Neuronal stem cell (in vitro differentiated cells): ENCODE data around the gene COQ9.

Experiments used
- DNase-seq: peaks from one replicate; pipeline ENCODE4 v3.0.0-alpha.2; 2013; ENCODE audit warnings: low spot score
- H2AFZ ChIP-seq: one replicate; pipeline ENCODE4 v1.6.1; 2013; ENCODE audit warnings: mild to moderate bottlenecking, low read length, inconsistent platforms
- H2AK5ac ChIP-seq: 2 replicates; pipeline ENCODE4 v1.6.1; 2013; ENCODE audit warnings: low read depth, mild to moderate bottlenecking, inconsistent platforms, low read length, moderate library complexity, mixed read lengths
- H2BK120ac ChIP-seq: 2 replicates; pipeline ENCODE4 v1.6.1; 2013; ENCODE audit warnings: low read depth, mild to moderate bottlenecking, inconsistent platforms, low read length, moderate library complexity, mixed read lengths
- H2BK12ac ChIP-seq: one replicate; pipeline ENCODE4 v1.6.1; 2013; ENCODE audit warnings: low read length, inconsistent platforms
- H2BK15ac ChIP-seq: 2 replicates; pipeline ENCODE4 v1.6.1; 2013; ENCODE audit warnings: mild to moderate bottlenecking, low read length, inconsistent platforms, mixed read lengths
- H2BK5ac ChIP-seq: one replicate; pipeline ENCODE4 v1.6.1; 2013; ENCODE audit warnings: inconsistent platforms, mild to moderate bottlenecking, low read length, moderate library complexity
- H3K14ac ChIP-seq: one replicate; pipeline ENCODE4 v1.6.1; 2013; ENCODE audit warnings: low read length, inconsistent platforms
- H3K18ac ChIP-seq: 2 replicates; pipeline ENCODE4 v1.6.1; 2013; ENCODE audit warnings: low read length, inconsistent platforms
- H3K23ac ChIP-seq: 2 replicates; pipeline ENCODE4 v1.6.1; 2013; ENCODE audit warnings: low read depth, mild to moderate bottlenecking, mixed read lengths, low read length, inconsistent platforms; ENCODE audit not compliant: poor library complexity
- H3K27ac ChIP-seq: replicated peaks from 3 replicates; pipeline ENCODE4 v1.5.1; 2013; ENCODE audit warnings: low read length, inconsistent platforms
- H3K27me3 ChIP-seq, 3 experiments: 2 replicates each; pipeline ENCODE4 v1.6.1; 2013; ENCODE audit warnings: low read length in 3 of 3, mild to moderate bottlenecking in 2 of 3, inconsistent platforms in 1 of 3, low read depth in 1 of 3, mixed read lengths in 1 of 3, moderate library complexity in 1 of 3; ENCODE audit not compliant: control insufficient read depth in 3 of 3, insufficient read depth in 3 of 3
- H3K36me3 ChIP-seq, 2 donors: replicated peaks in 1 of 2; 2 replicates each; pipeline ENCODE4 v1.6.1; 2013; ENCODE audit warnings: low read length in 2 of 2; ENCODE audit not compliant: control insufficient read depth in 2 of 2, insufficient read depth in 2 of 2
- H3K4ac ChIP-seq: 2 replicates; pipeline ENCODE4 v1.6.1; 2013; ENCODE audit warnings: inconsistent platforms, mild to moderate bottlenecking, low read length, moderate library complexity
- H3K4me1 ChIP-seq, 2 donors: 1 replicate in 1 of 2; 2 replicates in 1 of 2; pipeline ENCODE4 v1.6.1; 2013; ENCODE audit warnings: low read length in 2 of 2, low read depth in 1 of 2; ENCODE audit not compliant: control insufficient read depth in 2 of 2, insufficient read depth in 1 of 2
- H3K4me2 ChIP-seq: one replicate; pipeline ENCODE4 v1.6.1; 2013; ENCODE audit warnings: mild to moderate bottlenecking, low read length, inconsistent platforms; ENCODE audit not compliant: insufficient read depth, poor library complexity, severe bottlenecking
- H3K4me3 ChIP-seq, 2 donors: 2 replicates each; pipeline ENCODE4 v1.5.1; 2013; ENCODE audit warnings: low read length in 2 of 2, mild to moderate bottlenecking in 2 of 2, inconsistent platforms in 1 of 2, moderate library complexity in 1 of 2
- H3K79me1 ChIP-seq: one replicate; pipeline ENCODE4 v1.6.1; 2013; ENCODE audit warnings: low read depth, mild to moderate bottlenecking, inconsistent platforms, low read length, moderate library complexity
- H3K9ac ChIP-seq: one replicate; pipeline ENCODE4 v1.6.1; 2013; ENCODE audit warnings: mild to moderate bottlenecking, low read depth, low read length, inconsistent platforms; ENCODE audit not compliant: poor library complexity
- H3K9me3 ChIP-seq, 2 donors: replicated peaks in 1 of 2; 2 replicates each; pipeline versions ENCODE3 to v1.6.1; 2013; ENCODE audit warnings: low read length in 2 of 2, mild to moderate bottlenecking in 2 of 2, inconsistent platforms in 1 of 2, low read depth in 1 of 2, mixed read lengths in 1 of 2, moderate library complexity in 1 of 2; ENCODE audit not compliant: control insufficient read depth in 2 of 2, insufficient read depth in 1 of 2
- H4K8ac ChIP-seq: one replicate; pipeline ENCODE4 v1.6.1; 2013; ENCODE audit warnings: low read depth, mild to moderate bottlenecking, inconsistent platforms, low read length, moderate library complexity
- H4K91ac ChIP-seq: one replicate; pipeline ENCODE4 v1.6.1; 2013; ENCODE audit warnings: low read length, low read depth, mild to moderate bottlenecking, inconsistent platforms; ENCODE audit not compliant: poor library complexity
- WGBS, 2 donors: extraction: QIAGEN DNeasy Blood & Tissue Kit; methylation state at CpG; one replicate each; pipeline ENCODE4 v1.1.7; 2013; ENCODE audit warnings: missing lambda C conversion rate in 2 of 2, mixed read lengths in 1 of 2; ENCODE audit not compliant: insufficient read length in 2 of 2, insufficient replicate concordance in 1 of 2; ENCODE audit errors: extremely low coverage in 2 of 2; 5-methylcytosine and 5-hydroxymethylcytosine counted together

Gene COQ9

DNA sequence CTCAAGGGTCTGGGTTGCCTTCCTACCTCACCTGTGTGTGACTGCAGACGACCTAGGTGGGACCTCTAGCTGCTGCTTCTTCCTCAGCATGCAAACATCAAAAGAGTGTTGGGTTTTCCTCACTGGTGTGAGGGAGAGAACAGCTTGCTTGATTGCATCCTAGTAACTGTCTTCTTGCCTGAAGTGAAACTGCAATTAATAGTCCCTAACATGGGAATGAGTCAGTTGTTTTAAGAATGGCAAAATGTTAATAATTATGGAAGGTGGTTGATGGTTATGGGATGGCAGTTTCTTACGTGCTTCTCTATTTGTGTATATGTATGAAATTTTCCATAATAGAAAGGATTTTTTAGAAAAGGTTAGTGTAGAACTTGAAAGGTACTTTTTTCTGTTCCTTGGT, 21.1 kb downstream of the COQ9 start:
- H3K27me3 ChIP-seq = no peaks in the 10 kb centered on the region
- H3K36me3 ChIP-seq = peaks cover 55 to 95% of the 10 kb centered on the region in 2 donors
- H2BK120ac ChIP-seq = no peak overlapping the region

GRCh38 chr16:57469046-57469445, 21.8 kb downstream of the COQ9 start:
- Histone ChIP-seq H2BK15ac (no peak overlapping the region), H3K36me3 (peaks cover 61 to 97% of the 10 kb centered on the region in 2 donors), H3K4me1 (no peaks in the 10 kb centered on the region), H3K4ac (no peak overlapping the region), H4K91ac (no peak overlapping the region), H3K79me1 (no peaks in the 10 kb centered on the region), H3K18ac (no peak overlapping the region), H3K4me2 (no peak overlapping the region), H2AK5ac (no peak overlapping the region), H2BK5ac (no peak overlapping the region), H4K8ac (no peak overlapping the region), H2BK12ac (no peak overlapping the region), H3K9ac (peak overlapping the region; percentile 25), H3K4me3 (no peak overlapping the region), H2BK120ac (no peak overlapping the region), H3K27me3 (no peaks in the 10 kb centered on the region), H3K9me3 (no peaks in the 10 kb centered on the region), H2AFZ (no peak overlapping the region), H3K14ac (no peak overlapping the region), H3K23ac (no peak overlapping the region), H3K27ac (no peak overlapping the region)
- WGBS, 2 donors = no CpG with 5 or more reads among the region's 11 CpGs
- no peak for DNase-seq

More for the DNA sequence above, 21.1 kb downstream of the COQ9 start:
- DNase-seq = no peak
- Histone ChIP-seq H3K4me2 (no peak overlapping the region), H2AK5ac (no peak overlapping the region), H3K27ac (no peak overlapping the region), H3K79me1 (no peaks in the 10 kb centered on the region), H3K18ac (no peak overlapping the region), H2BK12ac (no peak overlapping the region), H3K9ac (no peak overlapping the region), H2BK5ac (no peak overlapping the region), H3K14ac (no peak overlapping the region), H2AFZ (no peak overlapping the region), H4K8ac (no peak overlapping the region), H3K4me3 (no peak overlapping the region), H3K23ac (no peak overlapping the region), H3K9me3 (no peaks in the 10 kb centered on the region), H3K4ac (no peak overlapping the region), H4K91ac (no peak overlapping the region), H3K4me1 (peaks cover under 1 to 2% of the 10 kb centered on the region in 2 donors), H2BK15ac (no peak overlapping the region)
- WGBS, 2 donors = 100% methylated on average over 1 of the region's 2 CpGs; no CpG with 5 or more reads in 1 of the 2 donors

GRCh38 chr16:57469917-57470470, 22.7 kb downstream of the COQ9 start:
- Histone ChIP-seq H3K4ac (no peak overlapping the region), H4K91ac (no peak overlapping the region), H3K14ac (no peak overlapping the region), H3K9ac (no peak overlapping the region), H2BK15ac (no peak overlapping the region), H3K4me2 (no peak overlapping the region), H3K23ac (no peak overlapping the region), H3K79me1 (no peaks in the 10 kb centered on the region), H3K27ac (no peak overlapping the region), H2AK5ac (no peak overlapping the region), H2BK120ac (no peak overlapping the region), H3K18ac (no peak overlapping the region), H3K9me3 (no peaks in the 10 kb centered on the region), H3K4me1 (no peaks in the 10 kb centered on the region), H2BK12ac (no peak overlapping the region), H3K4me3 (no peak overlapping the region), H3K27me3 (no peaks in the 10 kb centered on the region), H2BK5ac (no peak overlapping the region), H3K36me3 (peaks cover 63 to 90% of the 10 kb centered on the region in 2 donors), H2AFZ (no peak overlapping the region), H4K8ac (no peak overlapping the region)
- no CpG with 5 or more reads among the region's 9 CpGs for WGBS, 2 donors
- DNase-seq = no peak

GRCh38 chr16:57470711-57471110, 23.4 kb downstream of the COQ9 start:
- no CpG with 5 or more reads among the region's 6 CpGs for WGBS, 2 donors
- Histone ChIP-seq H2BK15ac (no peak overlapping the region), H3K9me3 (no peaks in the 10 kb centered on the region), H4K91ac (no peak overlapping the region), H2AK5ac (no peak overlapping the region), H3K4me2 (no peak overlapping the region), H3K14ac (no peak overlapping the region), H3K23ac (no peak overlapping the region), H3K18ac (no peak overlapping the region), H3K27ac (no peak overlapping the region), H3K4ac (no peak overlapping the region), H3K9ac (no peak overlapping the region), H2AFZ (no peak overlapping the region), H2BK5ac (no peak overlapping the region), H3K27me3 (no peaks in the 10 kb centered on the region), H4K8ac (no peak overlapping the region), H3K4me3 (no peak overlapping the region), H3K4me1 (no peaks in the 10 kb centered on the region), H2BK120ac (no peak overlapping the region), H3K79me1 (no peaks in the 10 kb centered on the region), H3K36me3 (peaks cover 60 to 83% of the 10 kb centered on the region in 2 donors), H2BK12ac (no peak overlapping the region)
- no peak for DNase-seq
